Hematopoietic multipotent progenitor cell treated with erythropoietin and hydrocortisone succinate and interleukin-3 and kit ligand, for 15 days (in vitro differentiated cells): ENCODE data around the gene WASHC3.
"Not testable (repeated sequence)": the region's sequence is repeated elsewhere in the genome, so short reads cannot be mapped to it uniquely, and the experiment has no call there.

Experiments used
- DNase-seq: peaks from one replicate; pipeline ENCODE4 v3.0.0-alpha.2; 2015; ENCODE audit warnings: low spot score

Gene WASHC3

GRCh38 chr12:102050660-102051430 is 10.9 kb downstream of the WASHC3 start:
- no peak for DNase-seq

- no peak for DNase-seq
Observed at GRCh38 chr12:102043928-102044327, 17.9 kb downstream of the WASHC3 start.

DNA sequence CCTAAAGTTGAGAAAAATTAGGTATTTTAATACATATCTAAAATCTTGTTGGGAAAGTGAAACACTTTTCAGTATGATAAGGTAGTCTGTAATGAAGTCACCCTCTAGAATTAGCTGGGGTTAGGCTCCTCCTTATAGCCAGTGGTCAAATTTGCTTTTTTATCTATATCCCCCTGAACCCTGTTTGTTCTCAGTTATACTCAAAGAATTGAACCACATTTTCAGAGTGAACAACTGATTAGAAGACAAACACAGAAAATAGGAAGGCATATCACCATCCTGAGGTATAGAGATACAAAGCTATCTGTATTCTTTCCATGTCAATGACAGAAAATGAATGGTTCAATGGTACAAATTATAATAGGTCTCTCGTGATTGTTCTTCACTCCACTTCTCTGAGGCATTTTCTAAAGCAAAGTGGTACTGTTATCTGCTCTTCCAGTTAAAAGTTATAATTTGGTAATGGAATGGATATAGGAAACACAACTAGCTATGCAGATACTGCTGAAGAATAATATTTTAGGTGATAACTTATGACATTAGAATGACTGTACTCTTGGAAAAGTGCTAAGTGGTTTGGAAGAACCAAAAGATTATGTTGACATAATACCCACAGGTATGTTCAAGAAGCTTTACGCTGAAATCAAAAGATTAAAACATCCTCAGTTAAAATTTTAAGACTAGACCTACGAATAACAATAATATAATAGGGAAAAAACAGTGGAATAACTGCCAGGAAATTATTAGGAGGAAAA is 27.6 kb downstream of the WASHC3 start:
- no peak for DNase-seq

GRCh38 chr12:102031852-102032251 is 29.9 kb downstream of the WASHC3 start:
- DNase-seq, result no peak

- no peak for DNase-seq
Observed at GRCh38 chr12:102029141-102029540, 32.6 kb downstream of the WASHC3 start.

GRCh38 chr12:102026728-102027127 is 35.1 kb downstream of the WASHC3 start:
- no peak for DNase-seq

- DNase-seq, result no peak
Observed at GRCh38 chr12:102024765-102025164, 37.0 kb downstream of the WASHC3 start.

DNA sequence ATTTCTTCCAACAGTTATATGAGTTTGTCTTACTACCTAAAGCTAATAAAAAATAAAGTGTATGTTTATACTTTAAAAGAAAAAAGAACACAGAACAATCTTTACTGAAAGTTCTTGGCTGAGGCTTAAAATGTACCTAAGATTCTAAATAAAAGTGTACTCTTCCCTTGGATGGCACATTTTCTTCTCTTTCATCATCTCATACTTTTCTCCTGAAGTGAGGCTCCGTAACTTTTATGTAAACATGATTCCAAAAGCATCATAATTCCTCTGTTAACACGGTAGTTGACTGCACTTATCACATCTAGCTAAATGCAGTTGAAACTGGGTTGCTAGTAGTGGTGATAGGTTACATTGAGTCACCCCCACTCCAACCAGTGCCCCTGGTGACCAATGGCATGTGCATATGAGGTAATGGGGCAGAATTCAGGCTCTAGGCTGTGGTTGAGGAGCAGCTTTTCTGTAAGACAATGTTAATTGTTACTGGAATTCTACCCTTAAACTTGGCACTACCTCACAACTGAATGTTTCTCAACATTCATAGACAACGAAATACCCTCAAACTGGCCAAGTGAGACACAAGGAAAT is 38.4 kb downstream of the WASHC3 start:
- no peak for DNase-seq

GRCh38 chr12:102022286-102022685 is 39.5 kb downstream of the WASHC3 start:
- no peak for DNase-seq

DNA sequence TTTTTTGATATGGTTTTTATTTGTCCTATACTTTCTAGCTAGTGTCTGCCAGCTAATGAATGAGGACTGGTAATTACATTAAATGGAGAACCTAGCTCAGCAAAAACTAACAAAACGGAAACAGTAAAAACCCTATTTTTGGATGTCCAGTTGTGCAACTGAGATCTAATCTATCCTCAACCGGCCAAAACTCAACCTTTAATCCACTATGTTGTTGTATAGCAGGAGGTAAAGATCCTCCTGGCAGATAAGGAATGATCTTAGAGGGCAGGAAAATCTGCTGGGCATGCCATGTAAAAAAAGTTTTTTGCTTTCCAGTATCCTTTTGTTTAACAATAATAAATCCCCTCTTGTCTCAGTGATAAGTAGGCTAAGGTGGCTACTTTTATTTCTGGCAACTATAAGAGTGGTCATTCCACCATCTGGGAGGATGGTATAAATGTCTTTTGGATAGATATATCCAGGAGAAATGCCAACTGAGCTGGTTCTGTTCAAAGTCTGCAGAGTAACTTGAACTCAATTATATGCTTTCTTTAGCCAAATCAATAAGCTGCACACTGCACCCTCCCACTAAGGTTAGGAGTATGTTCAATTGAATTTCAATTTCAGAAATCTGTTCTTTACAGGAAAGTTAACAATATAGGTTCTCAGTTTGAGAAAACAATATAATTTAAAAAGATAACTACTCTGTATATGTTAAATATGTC is 40.1 kb downstream of the WASHC3 start:
- DNase-seq, result no peak

- not testable (repeated sequence) for DNase-seq
Observed at GRCh38 chr12:102018607-102019006, 43.2 kb downstream of the WASHC3 start.

DNA sequence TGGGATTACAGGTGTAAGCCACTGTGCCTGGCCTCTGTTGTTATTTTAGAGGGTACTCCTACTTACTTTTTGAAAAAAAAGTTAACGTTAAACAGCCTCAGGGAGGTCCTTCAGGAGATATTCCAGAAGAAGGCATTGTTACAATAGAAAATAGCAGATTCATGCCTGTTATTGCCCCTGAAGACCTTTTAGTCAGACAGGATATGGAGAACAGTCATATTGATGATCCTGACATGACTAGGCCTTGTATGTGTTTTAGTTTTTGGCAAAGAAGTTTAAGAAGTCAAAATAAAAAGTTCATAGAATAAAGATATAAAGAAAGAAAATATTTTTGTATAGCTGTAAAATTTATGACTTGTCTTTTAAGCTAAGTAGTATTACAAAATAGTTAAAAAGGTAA is 45.3 kb downstream of the WASHC3 start:
- no peak for DNase-seq

DNA sequence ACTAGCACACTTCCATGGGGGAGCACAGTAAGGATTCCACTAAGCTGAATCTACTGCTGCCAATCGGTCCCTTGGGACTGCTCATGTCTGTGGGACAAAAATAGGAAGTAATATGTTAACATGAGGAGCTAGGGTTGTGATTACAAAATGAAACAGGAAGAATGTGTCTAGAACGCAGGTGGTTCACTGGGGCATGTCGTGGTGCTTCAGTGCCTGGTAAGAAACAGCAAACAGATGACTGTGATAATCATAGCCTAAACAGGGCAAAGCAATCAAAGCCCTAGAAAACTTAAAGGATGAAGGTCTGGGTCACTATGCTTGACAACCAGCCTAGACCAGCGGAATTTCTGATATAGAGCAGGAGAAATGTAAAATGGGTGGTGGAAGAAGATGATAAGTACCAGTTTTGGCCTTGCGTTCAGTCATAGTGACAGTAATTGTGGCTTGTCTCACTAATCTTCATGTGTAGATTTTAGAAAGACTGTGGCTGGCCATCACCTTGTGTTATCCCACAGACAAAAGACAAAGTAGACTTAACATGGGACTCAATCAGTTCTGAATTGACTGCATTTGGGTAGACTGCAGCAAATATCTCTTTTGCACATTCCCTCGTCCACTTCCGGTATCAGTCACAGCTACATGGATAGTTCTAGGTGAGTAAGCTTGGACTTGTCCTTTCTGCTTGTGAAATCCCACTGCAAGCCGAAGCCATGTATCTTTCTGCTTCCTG is 51.4 kb downstream of the WASHC3 start:
- DNase-seq, result no peak

DNA sequence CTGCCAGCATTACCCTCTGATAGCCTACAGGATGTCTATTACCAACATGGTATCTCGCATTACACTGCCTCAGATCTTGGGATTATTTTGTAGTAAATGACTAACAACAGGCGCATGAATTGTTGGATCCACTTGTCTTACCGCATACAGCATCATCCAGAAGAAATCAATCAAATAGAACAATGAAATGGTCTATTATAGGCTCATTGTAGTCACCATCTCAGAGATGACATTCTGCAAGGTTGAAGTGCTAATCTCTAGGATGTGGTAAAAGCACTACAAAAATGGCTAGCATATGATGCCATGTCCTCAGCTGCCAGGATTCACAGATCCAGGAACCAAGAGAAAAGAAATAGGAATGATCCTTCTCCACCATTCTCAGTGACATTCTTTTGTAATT is 52.0 kb downstream of the WASHC3 start:
- DNase-seq, result no peak

GRCh38 chr12:102008615-102009126 is 53.1 kb downstream of the WASHC3 start:
- DNase-seq, result no peak

GRCh38 chr12:102005256-102005655 is 56.5 kb downstream of the WASHC3 start:
- DNase-seq, result no peak

- no peak for DNase-seq
Observed at GRCh38 chr12:101997102-101997501, 64.7 kb downstream of the WASHC3 start.

GRCh38 chr12:101995684-101996083 is 66.1 kb downstream of the WASHC3 start:
- no peak for DNase-seq

DNA sequence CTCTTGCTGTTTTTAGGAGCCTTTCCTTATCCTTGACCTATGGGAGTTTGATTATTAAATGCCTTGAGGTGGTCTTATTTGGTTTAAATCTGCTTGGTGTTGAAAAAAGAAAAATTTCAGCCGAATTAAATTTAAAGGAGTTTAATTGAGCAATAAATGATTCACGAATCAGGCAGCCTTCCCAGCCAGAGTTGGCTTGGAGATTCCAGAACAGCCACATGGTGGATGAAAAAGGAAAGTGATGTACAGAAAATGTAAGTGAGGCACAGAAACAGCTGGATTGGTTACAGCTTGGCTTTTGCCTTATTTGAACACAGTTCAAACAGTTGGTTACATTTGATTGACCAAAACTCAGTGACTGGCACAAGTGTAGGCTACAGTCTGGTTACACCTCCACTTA is 69.7 kb downstream of the WASHC3 start:
- DNase-seq, result no peak

GRCh38 chr12:101982307-101982706 is 79.5 kb downstream of the WASHC3 start:
- DNase-seq, result no peak

GRCh38 chr12:101981868-101982267 is 79.9 kb downstream of the WASHC3 start:
- no peak for DNase-seq

- DNase-seq, result no peak
Observed at GRCh38 chr12:101968770-101969169, 93.0 kb downstream of the WASHC3 start.
